DND-41 (cell line): ENCODE results near the gene SNCB.

Source experiments
- ATAC-seq: fragments of 200-7000 bp; cut with Tn5 transposase; 3 replicates; pipeline ENCODE4 v1.9.1; 2021; ENCODE audit warnings: low read depth; ENCODE audit not compliant: insufficient read depth
- DNase-seq: peaks from one replicate; pipeline ENCODE4 v3.0.0-alpha.2; 2020
- H2AFZ ChIP-seq: 2 replicates; pipeline ENCODE4 v1.6.0; 2012; ENCODE audit warnings: low read depth, low read length
- H3K27ac ChIP-seq: 2 replicates; pipeline ENCODE4 v1.5.1; 2012; ENCODE audit warnings: low read length, inconsistent platforms
- H3K27me3 ChIP-seq: fragments of 200-600 bp; sonication (generic); 2 replicates; pipeline ENCODE4 v1.6.0; 2012; ENCODE audit warnings: low read length, mild to moderate bottlenecking, inconsistent platforms; ENCODE audit not compliant: insufficient read depth, poor library complexity
- H3K36me3 ChIP-seq: 2 replicates; pipeline ENCODE4 v1.5.1; 2012; ENCODE audit warnings: low read length, inconsistent platforms; ENCODE audit not compliant: insufficient read depth
- H3K4me1 ChIP-seq: 2 replicates; pipeline ENCODE4 v1.5.1; 2012; ENCODE audit warnings: mild to moderate bottlenecking, low read length; ENCODE audit not compliant: insufficient read depth
- H3K4me2 ChIP-seq: 2 replicates; pipeline ENCODE4 v1.6.0; 2012; ENCODE audit warnings: mild to moderate bottlenecking, moderate library complexity, low read length, inconsistent platforms; ENCODE audit not compliant: insufficient read depth
- H3K4me3 ChIP-seq, 2 experiments: fragments of 200-600 bp in 1 of 2; shearing (Covaris generic) in 1 of 2; 2 replicates each; pipeline ENCODE4 v1.5.1; 2012 to 2016; ENCODE audit warnings: inconsistent platforms in 2 of 2, low read length in 2 of 2, mild to moderate bottlenecking in 2 of 2, low read depth in 1 of 2, moderate library complexity in 1 of 2
- H3K79me2 ChIP-seq: 2 replicates; pipeline ENCODE4 v1.6.0; 2012; ENCODE audit warnings: low read length, inconsistent platforms; ENCODE audit not compliant: insufficient read depth
- H3K9ac ChIP-seq: 2 replicates; pipeline ENCODE4 v1.6.0; 2012; ENCODE audit warnings: low read depth, mild to moderate bottlenecking, inconsistent platforms, low read length, moderate library complexity
- H3K9me3 ChIP-seq: 2 replicates; pipeline ENCODE4 v1.5.1; 2012; ENCODE audit warnings: low read length, moderate library complexity, mild to moderate bottlenecking, inconsistent platforms; ENCODE audit not compliant: insufficient read depth, severe bottlenecking
- H4K20me1 ChIP-seq: 2 replicates; pipeline ENCODE4 v1.6.0; 2012; ENCODE audit warnings: low read length; ENCODE audit not compliant: insufficient read depth
- EZH2 ChIP-seq: IDR thresholded peaks from 3 replicates; pipeline ENCODE4 v1.6.1; 2012; ENCODE audit warnings: borderline replicate concordance, low read depth, mild to moderate bottlenecking, moderate library complexity, low read length, inconsistent platforms; ENCODE audit not compliant: severe bottlenecking
- TF ChIP-seq, protein P1 (sequence below): IDR thresholded peaks from 2 replicates; pipeline ENCODE4 v1.5.1; 2012; ENCODE audit warnings: borderline replicate concordance, low read length, moderate library complexity, mild to moderate bottlenecking; ENCODE audit not compliant: poor library complexity, severe bottlenecking; ENCODE audit errors: extremely low read depth

SNCB gene

DNA sequence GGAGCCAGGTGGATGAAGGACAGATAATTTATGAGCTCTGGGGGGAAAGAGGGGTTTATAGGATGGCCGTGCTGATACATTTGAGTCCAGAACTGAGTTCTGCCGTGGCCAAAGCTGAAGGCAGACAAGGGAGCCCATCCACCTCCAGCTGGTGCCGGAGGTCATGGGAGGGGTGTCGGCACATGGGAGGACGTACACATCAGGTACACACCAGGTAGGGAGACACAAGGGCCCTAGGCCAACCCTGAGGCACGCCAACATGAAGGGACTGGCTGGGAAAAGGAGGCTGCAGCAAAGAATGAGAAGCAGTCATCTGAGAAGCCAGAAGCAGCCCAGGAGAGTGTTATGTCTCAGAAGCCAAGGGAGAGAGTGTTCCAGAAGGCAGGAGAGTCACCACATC, 18.3 kb downstream of the SNCB start:
- Histone ChIP-seq H3K9me3 (no peaks in the 10 kb centered on the region), H3K79me2 (no peaks in the 10 kb centered on the region), H3K4me1 (no peaks in the 10 kb centered on the region), H3K4me2 (no peak overlapping the region), H3K27me3 (peaks cover 4% of the 10 kb centered on the region), H2AFZ (no peak overlapping the region), H4K20me1 (no peaks in the 10 kb centered on the region; the same call in 1 of the 2 replicates), H3K4me3 (no peak overlapping the region), H3K36me3 (no peaks in the 10 kb centered on the region), H3K27ac (no peak overlapping the region), H3K9ac (no peak overlapping the region)
- TF ChIP-seq EZH2: no peak
- TF ChIP-seq, protein P1, sequence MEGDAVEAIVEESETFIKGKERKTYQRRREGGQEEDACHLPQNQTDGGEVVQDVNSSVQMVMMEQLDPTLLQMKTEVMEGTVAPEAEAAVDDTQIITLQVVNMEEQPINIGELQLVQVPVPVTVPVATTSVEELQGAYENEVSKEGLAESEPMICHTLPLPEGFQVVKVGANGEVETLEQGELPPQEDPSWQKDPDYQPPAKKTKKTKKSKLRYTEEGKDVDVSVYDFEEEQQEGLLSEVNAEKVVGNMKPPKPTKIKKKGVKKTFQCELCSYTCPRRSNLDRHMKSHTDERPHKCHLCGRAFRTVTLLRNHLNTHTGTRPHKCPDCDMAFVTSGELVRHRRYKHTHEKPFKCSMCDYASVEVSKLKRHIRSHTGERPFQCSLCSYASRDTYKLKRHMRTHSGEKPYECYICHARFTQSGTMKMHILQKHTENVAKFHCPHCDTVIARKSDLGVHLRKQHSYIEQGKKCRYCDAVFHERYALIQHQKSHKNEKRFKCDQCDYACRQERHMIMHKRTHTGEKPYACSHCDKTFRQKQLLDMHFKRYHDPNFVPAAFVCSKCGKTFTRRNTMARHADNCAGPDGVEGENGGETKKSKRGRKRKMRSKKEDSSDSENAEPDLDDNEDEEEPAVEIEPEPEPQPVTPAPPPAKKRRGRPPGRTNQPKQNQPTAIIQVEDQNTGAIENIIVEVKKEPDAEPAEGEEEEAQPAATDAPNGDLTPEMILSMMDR: no peak
- DNase-seq (no peak), ATAC-seq (no peak)

DNA sequence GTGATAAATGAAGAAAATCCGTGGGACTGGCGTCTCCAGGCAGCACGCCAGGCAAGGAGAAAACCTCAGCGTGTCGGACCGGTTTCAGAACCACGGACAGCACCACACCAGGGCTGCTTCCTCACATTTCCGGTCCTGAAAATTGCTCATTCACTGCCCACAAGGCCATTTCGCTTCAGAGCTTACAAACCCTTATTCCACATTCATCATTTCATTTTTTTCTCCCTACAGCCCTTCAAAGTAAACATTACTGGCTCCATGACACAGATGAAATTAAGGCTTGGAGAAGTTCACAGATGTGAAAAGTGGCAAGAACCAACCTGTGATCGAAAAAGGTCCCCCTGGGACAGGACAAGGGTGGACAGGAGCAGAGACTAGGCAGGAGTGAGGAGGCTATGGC, 18.9 kb downstream of the SNCB start:
- ATAC-seq: no peak
- peak; percentile 69 for DNase-seq

DNA sequence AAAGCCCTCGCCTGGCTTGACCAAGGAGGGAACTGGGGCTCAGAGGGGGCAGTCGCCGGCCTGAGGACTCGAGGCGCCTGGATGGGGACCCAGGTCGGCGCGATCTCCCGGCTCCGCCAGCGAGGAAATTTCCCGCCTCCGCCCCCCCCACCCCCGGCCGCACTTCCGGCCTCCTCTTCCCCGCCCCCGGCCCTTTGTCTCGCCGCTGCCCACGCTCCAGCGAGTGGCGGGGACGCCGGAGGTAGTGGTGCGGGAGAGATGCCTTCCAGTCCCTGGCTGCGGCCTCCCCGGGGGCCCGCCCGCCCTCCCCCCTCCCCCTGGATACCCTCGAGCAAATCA, 19.9 kb downstream of the SNCB start:
- DNase-seq (no peak), ATAC-seq (no peak)
- H3K9me3 ChIP-seq: no peaks in the 10 kb centered on the region
- H3K4me2 ChIP-seq: no peak overlapping the region
- H2AFZ ChIP-seq: no peak overlapping the region
- no peak overlapping the region for H3K9ac ChIP-seq
- no peak overlapping the region for H3K27ac ChIP-seq
- peaks cover 4% of the 10 kb centered on the region for H3K27me3 ChIP-seq
- H4K20me1 ChIP-seq: no peaks in the 10 kb centered on the region; the same call in 1 of the 2 replicates
- no peaks in the 10 kb centered on the region for H3K4me1 ChIP-seq
- H3K36me3 ChIP-seq: no peaks in the 10 kb centered on the region
- TF ChIP-seq, protein P1: no peak
- no peak for TF ChIP-seq EZH2
- no peaks in the 10 kb centered on the region for H3K79me2 ChIP-seq
- H3K4me3 ChIP-seq: no peak overlapping the region

More for the DNA sequence above, 18.9 kb downstream of the SNCB start:
- H3K4me2 ChIP-seq: no peak overlapping the region
- no peak overlapping the region for H3K4me3 ChIP-seq
- no peaks in the 10 kb centered on the region for H3K9me3 ChIP-seq
- no peak overlapping the region for H2AFZ ChIP-seq
- TF ChIP-seq, protein P1: no peak
- TF ChIP-seq EZH2: no peak
- no peaks in the 10 kb centered on the region; the same call in 1 of the 2 replicates for H4K20me1 ChIP-seq
- H3K9ac ChIP-seq: no peak overlapping the region
- H3K27ac ChIP-seq: no peak overlapping the region
- H3K79me2 ChIP-seq: no peaks in the 10 kb centered on the region
- peaks cover 4% of the 10 kb centered on the region for H3K27me3 ChIP-seq
- no peaks in the 10 kb centered on the region for H3K4me1 ChIP-seq
- H3K36me3 ChIP-seq: no peaks in the 10 kb centered on the region
